ENCODE data around the gene TRPV4.

Gene TRPV4

DNA sequence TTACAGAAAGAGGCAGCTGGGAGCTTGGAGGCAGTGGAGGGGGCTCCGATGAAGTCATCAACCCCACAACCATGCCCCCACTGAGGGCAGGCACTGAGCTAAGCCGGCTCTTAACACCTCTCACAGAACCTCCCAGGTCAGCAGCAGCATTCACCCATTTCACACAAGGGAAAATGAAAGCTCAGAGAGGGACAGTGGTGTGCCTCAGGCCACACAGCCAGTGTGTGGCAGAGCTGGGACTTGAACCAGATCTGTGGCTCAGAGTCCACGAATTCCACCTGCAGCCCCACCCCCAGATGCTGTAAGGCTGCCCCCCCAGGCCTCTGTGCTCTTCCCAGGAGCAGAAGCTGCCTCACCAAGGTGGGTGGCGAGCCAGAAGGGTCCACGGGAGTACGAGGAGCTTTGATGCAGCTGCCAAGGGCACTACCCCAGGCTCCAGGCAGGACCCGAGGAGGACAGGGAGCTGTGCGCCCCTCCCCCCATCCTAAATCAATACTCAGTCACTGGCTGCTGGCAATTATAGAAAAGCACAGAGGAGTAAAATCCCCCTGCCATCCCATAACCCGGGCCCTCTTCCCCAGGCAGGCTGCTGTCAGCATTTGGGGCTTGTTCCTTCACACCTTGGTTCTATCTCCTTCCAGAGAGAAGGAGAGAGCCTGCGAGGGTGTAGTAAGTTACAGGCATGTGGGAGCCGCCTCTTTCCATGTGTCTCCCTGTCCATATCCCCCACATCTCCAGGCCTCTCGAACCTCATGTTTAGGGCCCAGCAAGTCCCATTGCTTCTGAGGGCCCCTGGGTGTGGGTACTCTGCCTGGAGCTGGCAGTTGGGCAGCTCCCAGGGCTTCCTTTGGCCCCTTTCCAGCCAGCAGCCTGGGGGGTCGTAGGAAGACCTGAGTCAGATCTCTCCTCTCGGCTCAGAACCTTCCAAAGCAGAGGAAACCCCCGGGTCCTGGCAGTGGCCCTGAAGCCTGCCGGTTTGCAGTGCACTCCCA lies 72.0 kb downstream of the TRPV4 start:
- no peak for DNase-seq

DNA sequence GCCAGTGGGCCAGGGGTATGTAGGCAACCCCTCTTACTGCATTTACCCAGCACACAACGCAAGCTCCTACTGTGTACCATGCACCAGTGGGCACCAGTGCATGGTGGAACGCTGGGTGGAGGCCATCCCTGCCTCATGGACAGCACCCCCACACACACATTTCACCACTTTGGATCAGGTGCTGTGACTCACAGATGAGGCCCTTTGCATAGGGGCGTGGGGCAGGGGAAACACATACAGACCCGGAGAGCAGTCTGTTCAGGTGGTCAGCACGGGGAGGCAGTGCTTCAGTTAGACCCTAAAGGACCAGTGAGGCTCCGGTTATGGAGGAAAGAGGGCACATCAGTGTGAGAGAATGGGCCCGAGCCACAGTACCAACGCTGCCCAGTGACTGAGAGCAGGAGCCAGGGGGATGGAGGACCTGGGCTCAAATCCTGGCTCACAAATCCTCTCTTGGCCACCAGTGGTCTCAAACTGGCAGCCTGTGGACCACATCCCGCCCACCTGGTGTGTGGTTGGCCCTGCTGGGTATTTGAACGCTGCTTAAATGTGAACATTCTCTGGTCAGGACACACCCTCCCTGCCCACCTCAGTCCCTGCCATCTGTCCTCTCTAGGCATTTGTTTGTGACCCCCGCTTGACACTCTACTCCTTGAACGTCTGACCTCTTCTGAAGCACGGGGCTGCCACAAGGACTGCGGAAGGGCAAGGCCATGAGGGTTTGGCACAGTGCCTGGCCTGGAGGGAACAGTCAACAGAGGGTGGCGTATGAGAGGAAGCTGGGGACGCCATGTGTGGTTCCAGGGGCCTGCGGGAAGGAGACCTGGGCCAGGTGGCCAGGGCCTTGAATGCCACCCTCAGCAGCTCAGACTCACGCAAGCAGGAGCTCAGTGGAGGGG lies 72.9 kb downstream of the TRPV4 start:
- DNase-seq, result no peak

DNA sequence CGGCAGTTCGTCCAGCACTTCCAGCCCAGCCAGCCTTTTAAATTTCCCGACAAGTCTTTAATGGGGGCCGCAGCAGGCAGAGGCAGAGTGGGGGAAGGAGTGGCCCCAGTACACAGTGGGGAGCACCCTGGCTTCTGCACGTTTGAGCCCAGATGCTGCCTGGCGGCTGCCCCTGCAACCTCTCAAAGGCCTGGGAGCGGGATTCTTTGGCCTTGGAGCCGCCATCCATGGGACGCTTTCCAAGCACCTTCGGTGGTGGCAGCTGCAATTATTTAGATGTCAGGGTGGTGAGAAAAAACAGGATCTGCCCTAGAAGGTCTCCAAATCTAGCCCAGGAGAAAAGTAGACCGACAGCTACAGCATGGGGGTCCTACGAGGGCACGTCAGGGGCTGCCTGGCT lies 73.6 kb downstream of the TRPV4 start:
- DNase-seq, result no peak

DNA sequence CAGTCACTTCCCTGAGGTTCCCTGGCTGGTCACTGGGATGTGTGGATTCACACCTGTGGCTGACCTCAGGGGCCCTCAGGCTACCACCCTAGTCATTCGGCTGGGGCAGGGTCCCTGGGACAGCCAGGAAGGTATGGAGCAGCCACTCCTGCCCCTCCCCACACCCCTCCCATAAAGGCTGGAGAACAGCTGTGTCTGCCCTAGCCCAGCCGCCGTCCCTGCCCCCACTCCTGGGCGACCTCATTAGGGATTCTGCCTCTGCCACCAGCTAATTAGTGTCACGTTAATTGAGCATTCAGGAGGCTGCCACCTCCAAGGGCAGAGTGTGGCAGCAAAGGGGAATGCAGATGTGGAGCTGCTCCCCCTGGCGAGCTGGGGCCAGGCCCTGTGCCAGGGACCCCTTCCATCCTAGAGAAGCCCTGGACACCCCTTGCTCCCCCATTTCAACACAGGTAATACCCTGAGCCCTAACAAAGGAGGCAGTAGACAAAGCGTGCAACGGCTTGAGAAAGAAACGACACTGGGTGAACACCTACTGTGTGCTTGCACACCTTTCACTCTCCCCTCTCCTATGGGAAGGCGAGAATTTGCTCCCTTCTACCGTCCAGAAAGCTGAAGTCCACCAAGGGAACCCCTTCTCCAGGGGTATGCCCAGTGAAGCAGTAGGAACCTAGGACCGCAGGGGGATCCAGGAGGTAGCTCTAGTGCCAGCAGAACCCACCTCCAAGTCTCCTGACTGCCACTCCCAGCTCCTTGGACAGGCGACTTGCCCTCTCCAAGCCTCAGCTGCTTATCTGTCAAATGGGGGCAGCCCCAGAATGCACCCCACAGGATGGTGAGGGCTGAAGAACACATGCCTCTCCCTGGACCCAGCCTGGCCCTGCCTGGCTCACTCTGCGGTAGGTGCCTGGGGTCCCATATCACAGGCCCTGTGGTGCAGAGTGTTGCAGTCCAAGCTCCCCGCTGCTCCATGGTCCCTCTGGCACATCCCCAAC lies 74.5 kb downstream of the TRPV4 start:
- no peak for DNase-seq

DNA sequence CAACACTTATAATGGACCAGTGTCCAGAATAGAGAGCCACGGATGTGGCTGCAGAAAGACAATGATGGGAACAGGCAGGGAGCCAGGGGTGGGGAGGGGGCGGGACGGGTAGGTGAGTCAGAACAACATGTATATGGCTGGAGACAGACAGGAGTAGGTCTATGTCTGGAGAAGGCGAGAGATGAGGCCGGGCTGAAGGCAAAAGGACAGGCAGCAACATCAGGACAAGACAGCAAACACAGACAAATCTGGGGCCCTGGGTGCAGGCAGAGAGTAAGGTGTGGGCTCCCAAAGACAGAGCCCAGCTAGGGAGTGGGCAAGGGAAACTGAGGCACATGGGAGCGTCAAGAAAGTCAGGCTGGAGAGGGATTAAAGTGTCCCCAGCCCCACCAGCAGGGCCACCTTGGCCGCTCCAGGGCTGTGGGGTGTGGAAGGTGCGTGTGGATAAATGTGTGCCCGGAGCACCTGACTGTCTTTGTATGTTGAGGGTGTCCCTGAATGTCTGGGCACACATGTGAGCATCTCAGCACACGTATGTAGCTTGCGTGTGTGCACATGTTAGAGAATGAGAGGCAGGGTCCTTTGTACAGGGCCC lies 75.4 kb downstream of the TRPV4 start:
- DNase-seq, result no peak

DNA sequence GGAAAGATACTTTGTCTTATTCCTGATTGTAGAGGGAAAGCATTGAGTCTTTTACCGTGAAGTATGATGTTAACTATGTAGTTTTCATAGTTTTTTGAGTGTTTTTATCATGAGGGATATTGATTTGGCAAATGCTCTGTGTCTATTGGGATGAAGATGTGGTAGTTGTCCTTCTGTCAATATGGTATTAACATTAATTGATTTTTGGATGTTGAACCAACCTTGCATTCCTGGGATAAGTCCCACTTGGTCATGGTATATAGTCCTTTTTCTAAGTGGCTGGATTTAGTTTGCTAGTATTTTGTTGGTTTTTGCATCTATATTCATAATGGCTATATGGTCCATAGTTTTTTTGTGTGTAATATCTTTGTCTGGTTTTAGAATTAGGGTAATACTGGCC lies 76.7 kb downstream of the TRPV4 start:
- no peak for DNase-seq

DNA sequence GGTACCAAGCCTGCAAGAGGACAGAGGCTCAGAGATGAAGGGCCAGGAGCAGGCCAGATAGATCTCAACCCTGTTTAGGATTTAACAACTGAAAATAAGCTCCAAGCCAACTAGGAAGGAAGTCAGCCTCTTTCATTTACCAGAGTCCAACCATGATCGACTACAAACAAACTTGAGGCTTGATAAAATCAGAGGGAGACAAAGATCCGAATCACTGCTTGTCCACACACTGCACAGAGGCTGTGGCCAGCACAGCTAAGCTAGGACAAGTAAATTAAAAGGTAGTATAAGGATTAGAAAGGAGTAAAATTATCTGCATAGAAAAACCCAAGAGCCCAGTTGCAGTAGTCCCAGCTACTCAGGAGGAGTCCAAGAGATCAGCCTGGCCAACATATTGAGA lies 79.2 kb downstream of the TRPV4 start:
- no peak for DNase-seq

DNA sequence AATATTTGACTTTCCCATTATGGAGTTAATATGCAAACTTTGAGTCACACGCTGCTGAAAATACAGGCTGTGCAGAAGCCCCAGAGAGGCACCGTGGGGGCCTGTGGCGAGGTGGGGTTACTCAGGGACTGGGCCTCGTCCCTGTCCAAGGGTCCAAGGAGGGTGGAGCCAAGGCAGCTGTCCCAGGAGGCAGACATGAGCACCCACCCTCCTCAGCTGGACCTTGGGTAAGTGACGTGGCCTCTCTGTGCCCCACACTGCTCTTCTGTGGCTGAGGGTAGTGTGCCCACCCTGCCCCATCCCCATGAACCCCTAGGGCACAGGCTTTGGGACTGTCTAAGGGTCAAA lies 80.2 kb downstream of the TRPV4 start:
- DNase-seq, result no peak

DNA sequence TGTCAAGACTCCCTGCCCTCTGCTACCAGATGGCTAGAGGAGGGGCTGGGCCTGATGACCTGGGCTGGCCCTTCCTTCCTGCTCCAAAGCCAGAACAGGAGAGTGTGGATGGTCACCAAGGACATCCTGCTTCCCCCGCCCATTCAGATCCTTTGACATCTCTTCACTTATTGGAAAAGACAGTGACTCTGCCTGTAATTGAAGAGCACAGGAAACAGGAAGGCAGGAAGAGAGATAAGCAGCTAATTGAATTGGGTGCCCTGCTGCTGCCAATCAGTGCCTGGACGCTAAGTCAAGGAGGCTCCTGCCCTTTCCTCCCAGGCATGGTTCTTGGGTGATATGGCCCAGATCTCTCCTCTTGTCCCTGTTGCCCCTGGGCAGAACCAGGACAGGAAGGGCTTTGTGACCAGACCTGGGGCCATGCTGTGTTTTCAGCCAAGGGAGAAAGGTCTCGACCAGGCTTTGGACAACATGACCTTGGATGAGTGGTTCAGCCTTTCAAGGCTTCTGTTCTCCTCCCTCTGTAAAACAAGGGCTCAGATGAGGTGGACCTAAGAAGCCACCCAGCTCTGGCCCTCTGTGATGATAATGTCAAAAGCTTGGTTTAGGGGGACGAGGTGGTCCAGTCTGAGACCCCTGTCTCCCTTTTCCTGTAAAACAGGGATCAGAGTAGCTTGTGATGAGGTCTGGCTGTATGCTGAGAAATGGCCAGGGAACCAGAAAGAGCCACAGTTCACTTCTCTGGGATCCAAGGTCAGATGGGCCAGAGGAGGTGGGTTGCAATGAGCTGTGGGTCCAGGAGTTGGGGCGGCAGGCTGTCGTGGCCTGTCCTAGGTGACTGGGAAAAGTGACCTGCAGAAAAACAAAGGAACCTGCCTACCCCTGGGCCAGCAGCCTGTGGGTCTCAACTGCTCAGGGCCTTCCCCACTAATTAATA lies 80.8 kb downstream of the TRPV4 start:
- no peak for DNase-seq

DNA sequence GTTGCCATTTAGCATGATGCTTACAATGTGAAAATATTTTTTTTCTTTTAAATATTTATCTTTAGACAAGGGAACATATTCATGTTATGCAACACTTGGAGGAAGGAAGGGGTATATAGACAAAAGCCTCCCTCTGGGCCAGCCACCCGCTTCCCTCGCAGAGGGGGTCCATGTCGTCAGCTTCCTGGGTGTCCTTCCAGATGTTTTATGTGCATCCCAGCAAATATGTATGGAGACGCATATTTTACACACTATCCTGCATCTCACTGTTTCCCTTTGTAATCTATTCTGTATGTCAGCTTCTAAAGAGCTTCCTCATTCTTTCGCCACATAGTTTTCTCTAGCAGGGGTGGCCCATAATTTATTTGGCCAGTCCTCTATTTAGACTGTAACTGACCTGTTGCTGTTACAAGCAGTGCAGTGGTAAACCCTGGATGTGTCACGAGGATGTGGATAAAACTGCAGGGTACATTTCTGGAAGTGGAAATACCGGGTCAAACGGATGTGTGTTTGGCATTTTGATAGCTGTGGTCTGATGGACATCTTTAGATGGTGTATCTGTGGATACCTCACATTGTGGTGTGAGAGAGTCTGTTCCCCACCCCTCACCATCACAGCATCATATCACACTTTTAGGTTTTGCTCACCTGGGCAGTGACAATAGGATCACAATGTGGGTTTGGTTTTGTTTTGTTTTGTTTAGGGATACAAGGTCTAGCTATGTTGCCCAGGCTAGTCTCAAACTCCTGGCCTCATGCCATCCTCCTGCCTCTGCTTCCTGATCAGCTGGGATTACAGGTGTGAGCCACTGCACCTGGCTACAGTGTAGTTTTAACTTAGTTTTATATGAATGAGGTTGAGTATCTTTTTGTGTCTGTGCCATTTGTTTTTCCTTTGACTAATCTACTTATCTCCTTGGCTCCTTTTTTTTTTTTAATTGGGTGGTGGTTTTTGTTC lies 87.9 kb downstream of the TRPV4 start:
- no peak for DNase-seq

DNA sequence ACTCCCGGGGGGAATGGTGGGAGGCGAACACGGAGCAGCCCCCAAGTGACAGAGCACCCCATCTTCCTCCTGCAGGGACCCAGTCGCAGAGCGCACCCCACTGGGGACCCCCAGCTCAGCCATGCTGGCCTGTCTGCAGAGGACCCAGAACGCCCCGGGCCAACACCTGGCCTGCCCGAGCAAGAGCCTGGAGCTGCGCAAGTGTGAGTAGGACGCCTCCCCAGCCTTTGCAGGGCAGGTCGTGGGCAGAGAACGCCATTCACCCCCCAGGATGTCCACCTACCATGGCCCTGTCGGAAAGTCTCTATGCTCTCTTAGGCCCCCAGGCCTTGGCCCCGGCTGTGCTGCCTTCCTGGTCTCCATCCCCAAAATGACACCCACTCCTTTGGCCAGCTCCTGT lies 89.2 kb downstream of the TRPV4 start:
- no peak for DNase-seq

DNA sequence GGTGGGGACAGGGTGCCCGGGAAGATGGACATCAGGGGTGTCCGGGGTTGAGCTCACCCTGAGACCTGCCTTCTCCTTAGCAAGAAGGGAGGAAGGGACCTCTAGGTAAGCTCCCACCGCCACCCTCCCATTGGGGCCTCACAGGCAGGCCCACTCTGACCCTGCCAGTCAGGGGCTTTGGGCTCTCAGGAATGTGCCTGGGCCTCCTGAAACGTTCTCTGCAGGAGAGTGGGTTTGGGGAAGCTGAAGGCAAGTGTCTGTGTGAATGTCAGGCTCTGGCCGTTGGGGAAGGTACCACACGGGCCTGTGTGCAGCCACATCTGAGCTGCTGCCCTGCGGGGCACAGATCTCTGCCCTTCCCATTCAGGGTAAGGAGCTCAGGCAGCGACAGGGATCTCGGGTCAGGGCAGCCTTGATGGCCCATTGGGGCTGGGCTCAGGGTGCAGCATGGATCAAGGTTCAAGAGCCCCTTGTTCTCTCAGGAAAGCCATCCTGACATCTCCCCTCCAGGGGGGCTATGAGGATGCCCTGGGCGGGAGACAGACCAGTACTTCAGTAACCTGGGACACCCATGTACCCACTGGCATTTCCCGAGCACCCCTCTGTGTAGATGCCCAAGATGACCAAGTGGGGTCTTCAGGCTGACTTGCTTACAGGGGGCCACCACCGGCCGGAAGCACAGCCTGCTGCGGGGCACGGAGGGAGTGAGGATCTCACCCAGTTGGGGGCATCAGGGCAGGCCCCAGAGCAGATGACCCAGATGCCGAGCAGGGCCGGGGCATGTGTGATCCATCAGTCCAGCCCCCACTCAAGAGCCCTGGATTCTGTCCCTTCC lies 89.9 kb downstream of the TRPV4 start:
- DNase-seq, result no peak

DNA sequence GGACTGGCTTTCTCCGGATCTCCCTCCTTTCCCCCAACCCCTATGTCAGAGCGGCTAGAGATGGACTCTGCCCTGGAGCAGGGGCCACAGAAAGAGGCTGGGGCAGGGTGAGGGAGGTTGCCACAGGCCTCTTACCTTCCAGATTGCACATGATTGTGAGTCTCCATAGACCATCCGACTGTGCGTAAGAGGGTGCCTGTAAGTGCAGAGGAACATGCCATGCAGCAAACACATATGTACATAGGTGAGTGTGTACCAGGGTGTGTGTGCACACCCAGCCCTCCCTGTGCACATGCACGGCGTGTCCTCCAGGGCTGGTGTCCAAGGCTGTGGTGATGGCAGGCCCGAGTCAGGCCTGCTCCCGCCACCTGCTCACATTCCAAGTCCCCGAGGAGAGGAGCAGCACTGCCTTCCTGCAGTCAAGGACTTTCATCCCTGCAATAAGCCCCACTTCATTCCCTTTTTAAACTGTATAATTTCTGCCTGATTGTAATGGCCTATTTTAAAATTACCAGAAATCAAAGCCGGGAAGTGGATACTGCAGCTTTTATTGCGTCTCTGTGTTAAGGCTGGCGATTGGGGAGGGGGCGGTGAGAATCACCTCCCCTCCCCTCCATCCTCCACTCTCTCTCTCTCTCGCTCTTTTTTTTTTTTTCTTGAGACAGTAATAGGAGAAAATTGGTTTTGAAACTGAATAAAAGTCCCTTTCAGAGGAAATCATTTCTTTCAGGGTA lies 91.1 kb downstream of the TRPV4 start:
- DNase-seq, result no peak

DNA sequence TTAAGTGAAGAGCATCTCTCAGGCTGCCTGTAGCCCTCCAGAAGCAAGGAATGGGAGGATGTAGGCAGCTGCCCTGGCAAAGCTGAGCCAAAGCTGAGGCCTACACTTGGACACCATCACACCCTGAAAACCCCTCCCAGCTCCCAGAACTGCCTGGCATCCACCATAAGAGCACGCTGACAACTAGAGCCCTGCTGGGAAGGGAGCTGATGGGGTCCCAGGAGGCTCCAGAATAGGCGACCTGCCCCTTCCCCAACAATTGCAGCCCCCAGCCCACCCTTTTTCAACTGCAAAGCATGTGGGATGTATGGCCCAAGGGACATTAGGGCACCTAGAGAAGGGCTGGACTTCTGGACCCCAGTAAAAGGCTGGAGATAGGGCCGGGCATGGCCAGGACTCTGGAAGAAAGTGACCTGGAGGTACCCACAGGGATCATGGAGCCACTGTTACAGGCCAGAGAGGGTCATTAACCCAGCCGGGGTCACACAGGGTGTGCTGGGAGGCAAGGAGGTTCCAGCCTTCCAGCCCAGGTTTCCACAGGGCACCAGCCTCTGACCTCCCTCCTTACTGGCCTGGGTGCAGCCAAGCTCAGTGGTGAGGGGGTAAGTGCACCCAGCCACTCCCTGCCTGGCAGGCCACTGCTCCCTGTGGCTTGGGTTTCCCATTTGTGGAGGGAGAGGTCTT lies 91.8 kb downstream of the TRPV4 start:
- DNase-seq, result no peak

DNA sequence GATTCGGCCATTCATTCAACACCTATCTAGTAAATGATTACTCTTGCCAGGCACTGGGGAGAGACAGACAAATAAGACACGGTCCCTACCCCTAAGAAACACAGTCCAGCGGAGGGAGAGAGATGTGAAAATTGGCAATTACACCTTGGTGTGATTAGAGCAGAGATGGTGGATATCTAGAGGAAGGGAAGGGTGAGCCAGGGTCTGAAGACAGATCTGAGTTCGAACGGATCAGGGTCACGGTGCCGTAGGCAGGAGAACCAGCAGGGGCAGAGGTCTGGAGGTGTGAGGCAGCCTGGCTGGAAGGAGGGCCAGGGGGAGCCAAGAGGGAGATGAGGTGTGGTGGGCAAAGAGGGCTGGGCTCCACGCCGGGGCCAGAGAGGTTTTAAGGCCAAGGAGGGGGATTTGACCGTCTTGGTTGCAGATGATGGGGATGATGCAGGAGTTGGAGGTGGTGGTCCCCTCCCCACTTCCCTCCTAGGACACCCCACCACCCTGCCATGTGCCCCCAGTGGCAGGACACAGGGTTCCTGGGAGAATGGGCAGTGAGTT lies 92.4 kb downstream of the TRPV4 start:
- DNase-seq, result no peak

DNA sequence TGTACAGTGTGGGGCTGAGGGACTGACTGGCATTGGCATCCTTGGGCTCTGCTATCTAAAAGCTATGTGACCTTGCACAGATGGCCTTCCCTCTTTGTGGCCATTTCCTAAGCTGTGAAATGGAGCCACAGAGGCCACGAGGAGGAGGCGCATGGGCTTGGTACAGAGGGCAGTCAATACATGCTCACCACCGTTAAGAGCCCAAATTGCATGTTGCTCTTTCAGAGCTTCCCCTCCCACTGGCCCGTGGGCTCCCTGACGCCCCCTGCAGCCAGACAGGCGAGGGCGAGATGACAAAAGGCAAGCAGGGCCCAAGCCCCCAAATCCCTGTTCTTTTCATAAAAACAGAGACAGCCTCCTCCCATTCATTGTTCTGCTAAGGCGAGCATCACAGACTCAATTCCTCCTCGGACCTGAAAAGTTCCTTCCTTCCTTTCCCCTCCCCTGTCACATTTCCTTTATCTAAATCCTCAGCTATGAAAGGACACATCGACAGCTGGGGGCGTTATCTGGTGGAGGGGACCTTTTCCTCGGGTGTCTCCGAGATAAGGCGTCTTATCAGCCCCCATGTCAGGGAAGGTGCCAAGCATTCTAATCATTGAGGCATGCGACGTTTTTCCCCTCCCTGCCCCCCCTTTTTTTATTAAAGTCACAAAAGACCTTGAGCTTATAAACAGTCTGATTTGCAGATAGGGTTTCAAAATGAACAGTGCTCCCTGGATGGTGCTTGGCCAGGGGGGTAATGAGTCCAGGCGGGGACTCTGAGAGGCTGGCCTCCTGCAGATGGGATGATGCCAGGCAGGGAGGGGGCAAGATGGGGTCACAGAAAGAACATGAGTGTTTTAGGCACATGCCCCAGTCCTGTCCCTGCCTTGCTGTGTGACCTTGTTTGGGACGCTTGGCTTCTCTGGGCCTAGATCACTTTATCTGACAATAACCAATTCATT lies 93.2 kb downstream of the TRPV4 start:
- no peak for DNase-seq
